K562 (cell line): ENCODE results near the gene SLA2. TPM values are rescaled to one million over a fixed set of nuclear protein-coding genes. Genes with fewer than 3 reads are reported as not detected.

Source experiments
- ATAC-seq: fragments of 200-7000 bp; cut with Tn5 transposase; 3 replicates; pipeline ENCODE4 v1.9.1; 2020; ENCODE audit warnings: moderate library complexity
- BruUV-seq: library from RNA; stranded (reverse); fragments of 400-500 nt; replicated peaks from 2 replicates; lab custom pipeline; 2021; lab: Mats Ljungman, UMichigan
- CTCF ChIA-PET: fragments of 300-600 bp; formaldehyde crosslinking; extraction: SDS; loops from one replicate; lab custom pipeline; 2021; ENCODE audit warnings: low intra/inter-chr PET ratio; lab: Yijun Ruan, JAX
- POLR2A ChIA-PET: fragments of 300-600, 350-650 bp; sonication (Branson Sonifier 250); formaldehyde crosslinking; extraction: SDS; loops from one replicate; lab custom pipeline; 2021; ENCODE audit warnings: antibody characterized with exemption, inconsistent platforms; lab: Yijun Ruan, JAX
- DNase-seq, 4 experiments: peaks; one replicate each; pipeline versions ENCODE4 v3.0.0 to v3.0.0-alpha.2; 2011 to 2018; ENCODE audit warnings: low spot score in 3 of 4, mixed read lengths in 3 of 4; ENCODE audit errors: extremely low read depth in 1 of 4
- FAIRE-seq: peaks from 2 replicates; lab custom pipeline; 2011; peaks lifted over from hg19 to GRCh38; lab: Jason Lieb, UNC
- H2AFZ ChIP-seq: 2 replicates; pipeline ENCODE4 v1.6.0; 2011; ENCODE audit warnings: low read depth, low read length, control low read depth, inconsistent platforms
- H3K27ac ChIP-seq: fragments of 200-600 bp; 3 replicates; pipeline ENCODE4 v1.8.0; 2011; ENCODE audit warnings: low read depth, mild to moderate bottlenecking, control low read depth, inconsistent platforms, low read length, moderate library complexity, mixed read lengths; ENCODE audit errors: extremely low read depth
- H3K27me3 ChIP-seq, 2 experiments: fragments of 300-600 bp in 1 of 2; 2 replicates in 1 of 2; 3 replicates in 1 of 2; pipeline versions ENCODE4 v1.6.0 to v1.8.0; 2011; ENCODE audit warnings: inconsistent platforms in 2 of 2, low read length in 2 of 2, mild to moderate bottlenecking in 1 of 2, mixed read lengths in 1 of 2, moderate library complexity in 1 of 2; ENCODE audit not compliant: control insufficient read depth in 2 of 2, insufficient read depth in 2 of 2
- H3K36me3 ChIP-seq: fragments of 300-600 bp; 3 replicates; pipeline ENCODE4 v1.8.0; 2011; ENCODE audit warnings: mild to moderate bottlenecking, low read length, inconsistent platforms; ENCODE audit not compliant: control insufficient read depth, insufficient read depth
- H3K4me1 ChIP-seq, 2 experiments: fragments of 200-600 bp in 1 of 2; replicated peaks in 1 of 2; 2 replicates in 1 of 2; 3 replicates in 1 of 2; pipeline versions ENCODE4 v1.5.1 to v1.8.0; 2011; ENCODE audit warnings: inconsistent platforms in 2 of 2, low read length in 2 of 2, mild to moderate bottlenecking in 1 of 2, mixed read lengths in 1 of 2, moderate library complexity in 1 of 2; ENCODE audit not compliant: control insufficient read depth in 2 of 2, insufficient read depth in 2 of 2
- H3K4me2 ChIP-seq: 2 replicates; pipeline ENCODE4 v1.6.1; 2011; ENCODE audit warnings: low read length, control low read depth, inconsistent platforms, mixed read lengths; ENCODE audit not compliant: insufficient read depth
- H3K4me3 ChIP-seq: fragments of 200-600 bp; sonication (generic), shearing (Covaris generic); 2 replicates; pipeline ENCODE4 v1.5.1; 2016; ENCODE audit warnings: control low read depth, inconsistent platforms
- H3K79me2 ChIP-seq: fragments of 200-600 bp; 3 replicates; pipeline ENCODE4 v1.8.0; 2011; ENCODE audit warnings: low read length, inconsistent platforms; ENCODE audit not compliant: control insufficient read depth, insufficient read depth
- H3K9ac ChIP-seq, 2 experiments: 2 replicates each; pipeline versions ENCODE4 v1.6.0 to v1.6.1; 2011; ENCODE audit warnings: low read depth in 2 of 2, low read length in 2 of 2, control low read depth in 1 of 2, inconsistent platforms in 1 of 2, mild to moderate bottlenecking in 1 of 2, mixed read lengths in 1 of 2; ENCODE audit not compliant: insufficient read depth in 1 of 2
- H3K9me1 ChIP-seq: one replicate; pipeline ENCODE4 v1.6.0; 2011; ENCODE audit warnings: inconsistent platforms, mild to moderate bottlenecking, low read length, moderate library complexity; ENCODE audit not compliant: control insufficient read depth, insufficient read depth
- H3K9me3 ChIP-seq: replicated peaks from 2 replicates; pipeline ENCODE4 v1.5.1; 2011; ENCODE audit warnings: low read depth, low read length, inconsistent platforms; ENCODE audit not compliant: control insufficient read depth, insufficient read depth
- H4K20me1 ChIP-seq: replicated peaks from 2 replicates; pipeline ENCODE4 v1.6.1; 2011; ENCODE audit warnings: low read length, inconsistent platforms, mixed read lengths; ENCODE audit not compliant: control insufficient read depth, insufficient read depth
- C11orf30 ChIP-seq: fragments of 450-650 bp; IDR thresholded peaks from 2 replicates; pipeline ENCODE4 v1.6.1; 2016; ENCODE audit warnings: low read depth, mild to moderate bottlenecking
- EGR1 ChIP-seq: fragments of 450-650 bp; conservative IDR thresholded peaks from 2 replicates; pipeline ENCODE4 v1.6.1; 2017; ENCODE audit warnings: mild to moderate bottlenecking
- EWSR1 ChIP-seq: fragments of 450-650 bp; IDR thresholded peaks from 2 replicates; pipeline ENCODE4 v1.6.1; 2018; ENCODE audit warnings: borderline replicate concordance, mild to moderate bottlenecking, low read depth, moderate library complexity; ENCODE audit not compliant: partially characterized antibody
- HDAC1 ChIP-seq, 2 experiments: fragments of 450-650 bp; IDR thresholded peaks; 2 replicates each; pipeline ENCODE4 v1.6.1; 2016 to 2017; ENCODE audit warnings: inconsistent platforms in 1 of 2, mild to moderate bottlenecking in 1 of 2, moderate library complexity in 1 of 2
- NFE2 ChIP-seq: IDR thresholded peaks from 2 replicates; pipeline ENCODE4 v1.6.1; 2014; ENCODE audit warnings: antibody characterized with exemption, low read depth
- ZNF407 ChIP-seq: fragments of 450-650 bp; IDR thresholded peaks from 2 replicates; pipeline ENCODE4 v1.6.1; 2016; ENCODE audit warnings: low read depth
- WGBS: fragments of 100-300 bp; shearing (Covaris generic); methylation state at CpG from one replicate; pipeline ENCODE4 v1.1.6; 2016; ENCODE audit warnings: low coverage, mixed read lengths; ENCODE audit not compliant: insufficient coverage; ENCODE audit errors: missing lambda C conversion rate; 5-methylcytosine and 5-hydroxymethylcytosine counted together
- in situ Hi-C: fragments of 300-500 bp; cut with MboI; formaldehyde crosslinking; loops from 4 replicates; pipeline ENCODE4 v1.15.0; 2018; ENCODE audit warnings: inconsistent platforms, mixed read lengths
- intact Hi-C: fragments of 100-400 bp; cut with micrococcal nuclease; formaldehyde crosslinking; loops from 2 replicates; pipeline ENCODE4 v1.14.2; 2022
- polyA plus RNA-seq, 8 experiments: library from polyadenylated mRNA; depleted of rRNA in 4 of 8; stranded (reverse) in 5 of 8; unstranded in 3 of 8; fragments of >200 nt; fragmentation: Nextera tagmentation in 2 of 8; fragmentation: Illumina TruSeq in 1 of 8; extraction: Ambion mirVana in 2 of 8; extraction: Trizol in 1 of 8; gene quantifications; 2 replicates each; pipeline versions ENCODE4 v1.2.1 to v1.2.3, GENCODE V29; 2011 to 2014; ENCODE audit warnings: inconsistent platforms in 1 of 8, missing spikeins in 1 of 8
- total RNA-seq, 7 experiments: library from RNA; depleted of rRNA in 6 of 7; stranded (reverse); fragments of >200 nt in 6 of 7; fragmentation: Illumina TruSeq in 2 of 7; extraction: Trizol in 2 of 7; gene quantifications; 2 replicates each; pipeline versions ENCODE4 v1.2.1 to v1.2.3, GENCODE V29; 2011 to 2021; ENCODE audit warnings: low replicate concordance in 1 of 7

Gene SLA2
- total and polyA plus RNA-seq, 9 of the 15 experiments (the other 6 are each of a cell fraction or from before 2014, with no cell fraction given): 0.07 TPM; not detected in 7

DNA sequence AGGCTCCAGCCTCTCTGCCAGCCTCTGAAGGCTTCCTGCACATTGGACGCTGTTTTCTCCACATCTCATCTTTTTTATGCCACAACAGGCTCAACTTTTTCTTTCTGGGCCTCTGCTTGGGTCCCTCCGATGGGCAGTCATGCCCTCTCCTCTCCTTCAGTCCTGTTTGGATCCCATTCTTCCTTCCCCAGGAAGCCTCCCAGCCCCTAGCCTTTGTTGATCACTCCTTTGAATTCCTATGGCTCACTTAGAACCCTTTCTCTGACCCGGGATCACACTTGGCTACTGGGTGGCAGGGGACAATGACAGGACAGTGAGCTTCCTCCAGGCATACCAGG is 4.5 kb downstream of the SLA2 start:
- Histone ChIP-seq H3K4me1 (no peaks in the 10 kb centered on the region; a peak in 3 of 5 replicates), H3K9me3 (no peaks in the 10 kb centered on the region), H4K20me1 (no peaks in the 10 kb centered on the region), H3K9me1 (no peaks in the 10 kb centered on the region), H2AFZ (no peak overlapping the region), H3K4me2 (no peak overlapping the region), H3K36me3 (no peaks in the 10 kb centered on the region), H3K27ac (no peak overlapping the region), H3K9ac (no peak overlapping the region), H3K79me2 (no peaks in the 10 kb centered on the region), H3K27me3 (no peaks in the 10 kb centered on the region), H3K4me3 (no peak overlapping the region)
- POLR2A ChIA-PET: no interaction called here
- 35% methylated on average over 3 of the region's 3 CpGs for WGBS
- FAIRE-seq: no peak
- CTCF ChIA-PET: no interaction called here
- TF ChIP-seq EGR1: no peak
- no peak for TF ChIP-seq HDAC1 (IDR thresholded peaks at IDR 0.05)
- no peak for TF ChIP-seq EWSR1
- no peak for TF ChIP-seq ZNF407
- no peak for TF ChIP-seq NFE2
- no peak for TF ChIP-seq C11orf30
- no peak for DNase-seq
- ATAC-seq: no peak
- no TSS peak for BruUV-seq
- in situ Hi-C loops: no loop called here
- intact Hi-C loops: no loop called here
